GM04503 (cell line): ENCODE measurements around the gene USP1.

Experiments used
- DNase-seq: peaks from one replicate; pipeline ENCODE4 v3.0.0-alpha.2; 2012; ENCODE audit warnings: low read depth

USP1 gene

GRCh38 chr1:62487956-62488355 lies 51.1 kb downstream of the USP1 start:
- DNase-seq = no peak

DNA sequence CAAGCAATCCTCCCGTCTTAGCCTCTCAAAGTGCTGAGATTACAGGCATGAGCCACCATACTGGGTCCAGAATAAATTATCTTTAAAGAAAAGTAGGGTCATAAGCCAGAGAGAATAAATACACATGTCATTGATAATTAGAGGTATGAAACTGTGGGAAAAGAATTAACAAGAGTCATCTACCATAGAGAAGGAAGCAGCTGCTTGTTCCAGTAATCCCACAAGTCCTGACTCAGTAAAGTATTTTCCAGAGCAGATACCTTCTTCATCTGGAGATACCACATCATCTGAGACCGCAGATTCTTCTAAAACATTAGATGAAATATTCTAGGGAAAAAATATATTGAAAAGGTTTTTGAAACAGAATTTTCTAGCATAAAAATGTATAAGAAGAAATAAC lies 55.7 kb downstream of the USP1 start:
- DNase-seq = no peak

DNA sequence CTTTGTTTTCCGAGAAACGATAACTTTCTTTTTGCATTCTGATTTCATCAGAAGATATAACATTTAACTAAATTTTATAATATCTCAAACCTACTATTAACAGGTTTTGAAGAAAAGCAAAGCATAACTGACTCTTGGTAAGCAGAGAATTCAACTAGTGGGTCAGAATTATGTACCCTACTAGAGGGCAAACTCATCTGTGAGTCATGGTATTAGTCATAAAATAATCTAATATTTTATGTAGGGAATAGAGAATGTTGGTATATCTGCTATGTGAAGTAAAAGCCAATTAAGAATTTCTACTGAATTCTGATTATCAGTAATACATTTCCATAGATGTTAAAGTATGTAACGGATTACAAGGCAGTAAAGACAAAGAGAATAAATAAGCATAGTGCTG lies 56.8 kb downstream of the USP1 start:
- DNase-seq = no peak

GRCh38 chr1:62494137-62494536 lies 57.3 kb downstream of the USP1 start:
- no peak for DNase-seq

DNA sequence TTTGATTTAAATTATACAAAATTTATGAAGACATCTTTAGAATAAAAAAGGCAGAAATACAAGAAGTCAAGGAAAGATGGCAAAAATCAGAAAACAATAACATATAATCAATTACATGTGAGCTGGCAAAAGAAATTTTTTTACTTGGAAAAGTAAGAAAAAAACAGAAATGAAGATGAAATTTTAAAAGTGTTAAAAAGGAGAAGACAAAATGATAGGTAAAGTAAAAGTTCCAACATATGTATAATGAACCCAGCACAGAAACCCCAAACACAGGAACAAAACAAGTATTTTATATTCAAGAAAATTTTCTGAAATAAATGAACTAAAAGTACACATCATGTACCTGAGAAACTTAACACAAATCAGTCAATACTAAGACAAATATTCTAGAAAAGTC lies 63.4 kb downstream of the USP1 start:
- DNase-seq = no peak
